GM12874 (cell line): ENCODE measurements around the gene BDKRB2.

ENCODE experiments used
- TF ChIP-seq, protein P1 (sequence below): IDR thresholded peaks from 2 replicates; pipeline ENCODE4 v1.5.1; 2011; ENCODE audit warnings: low read depth, mild to moderate bottlenecking, control low read depth, low read length, moderate library complexity; ENCODE audit not compliant: insufficient read depth

BDKRB2 gene

DNA sequence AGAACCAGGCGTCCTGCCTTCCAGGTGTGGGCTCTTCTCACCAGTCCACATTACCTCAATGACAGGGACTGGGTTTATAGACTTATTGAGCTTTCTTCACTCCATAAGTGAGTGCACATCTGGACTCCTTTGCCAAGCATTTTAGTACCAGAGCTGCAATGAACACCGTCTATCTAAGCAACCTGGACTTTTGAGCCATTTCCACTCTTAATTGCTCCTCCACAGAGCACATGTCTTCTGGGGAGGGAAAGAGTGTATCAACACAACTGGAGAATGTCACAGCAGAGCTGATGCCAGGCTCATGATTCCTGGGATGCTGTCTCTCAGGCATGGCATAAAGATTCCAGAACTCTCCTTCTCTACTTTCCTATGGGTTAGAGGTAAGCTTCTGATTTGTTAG, 43.0 kb upstream of the BDKRB2 start:
- TF ChIP-seq, protein P1, sequence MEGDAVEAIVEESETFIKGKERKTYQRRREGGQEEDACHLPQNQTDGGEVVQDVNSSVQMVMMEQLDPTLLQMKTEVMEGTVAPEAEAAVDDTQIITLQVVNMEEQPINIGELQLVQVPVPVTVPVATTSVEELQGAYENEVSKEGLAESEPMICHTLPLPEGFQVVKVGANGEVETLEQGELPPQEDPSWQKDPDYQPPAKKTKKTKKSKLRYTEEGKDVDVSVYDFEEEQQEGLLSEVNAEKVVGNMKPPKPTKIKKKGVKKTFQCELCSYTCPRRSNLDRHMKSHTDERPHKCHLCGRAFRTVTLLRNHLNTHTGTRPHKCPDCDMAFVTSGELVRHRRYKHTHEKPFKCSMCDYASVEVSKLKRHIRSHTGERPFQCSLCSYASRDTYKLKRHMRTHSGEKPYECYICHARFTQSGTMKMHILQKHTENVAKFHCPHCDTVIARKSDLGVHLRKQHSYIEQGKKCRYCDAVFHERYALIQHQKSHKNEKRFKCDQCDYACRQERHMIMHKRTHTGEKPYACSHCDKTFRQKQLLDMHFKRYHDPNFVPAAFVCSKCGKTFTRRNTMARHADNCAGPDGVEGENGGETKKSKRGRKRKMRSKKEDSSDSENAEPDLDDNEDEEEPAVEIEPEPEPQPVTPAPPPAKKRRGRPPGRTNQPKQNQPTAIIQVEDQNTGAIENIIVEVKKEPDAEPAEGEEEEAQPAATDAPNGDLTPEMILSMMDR: no peak

DNA sequence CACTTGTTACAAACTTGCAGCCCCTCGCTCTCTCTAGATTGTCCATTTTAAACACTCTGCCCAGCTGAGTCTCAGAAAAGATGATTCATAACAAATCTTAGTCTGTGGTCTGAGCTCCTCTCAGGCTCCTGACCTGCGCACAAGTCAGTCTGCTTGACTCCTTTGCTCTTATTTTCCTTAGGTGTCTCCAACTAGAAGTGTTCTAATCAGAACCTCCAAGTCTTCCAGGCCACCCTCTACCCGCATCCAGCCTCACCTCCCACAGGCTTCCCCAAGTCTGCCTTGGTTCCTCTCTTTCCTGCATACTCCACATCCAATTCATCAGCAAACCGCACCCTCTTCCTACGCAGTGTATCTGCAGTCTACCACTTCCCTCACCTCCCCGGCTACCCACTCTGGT, 42.4 kb upstream of the BDKRB2 start:
- TF ChIP-seq, protein P1: no peak

DNA sequence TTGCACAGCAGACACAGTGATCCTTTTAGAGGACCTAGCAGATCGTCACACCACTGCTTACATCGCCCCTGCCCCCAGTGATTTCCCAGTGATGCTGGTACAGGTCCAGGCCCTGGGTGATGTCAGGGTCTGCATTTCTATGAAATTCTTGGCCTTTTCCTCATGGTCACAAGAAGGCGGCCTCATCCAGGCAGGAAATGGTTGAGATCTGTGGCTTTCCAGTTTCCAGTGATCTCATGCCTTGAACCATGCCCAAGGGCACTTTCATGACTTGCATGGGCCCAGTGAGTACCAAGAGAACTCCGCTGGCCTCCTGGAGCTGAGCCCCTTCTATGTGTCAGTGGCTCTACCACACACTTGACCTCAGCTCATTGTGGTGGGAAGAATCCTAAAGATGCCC, 41.9 kb upstream of the BDKRB2 start:
- TF ChIP-seq, protein P1: no peak

DNA sequence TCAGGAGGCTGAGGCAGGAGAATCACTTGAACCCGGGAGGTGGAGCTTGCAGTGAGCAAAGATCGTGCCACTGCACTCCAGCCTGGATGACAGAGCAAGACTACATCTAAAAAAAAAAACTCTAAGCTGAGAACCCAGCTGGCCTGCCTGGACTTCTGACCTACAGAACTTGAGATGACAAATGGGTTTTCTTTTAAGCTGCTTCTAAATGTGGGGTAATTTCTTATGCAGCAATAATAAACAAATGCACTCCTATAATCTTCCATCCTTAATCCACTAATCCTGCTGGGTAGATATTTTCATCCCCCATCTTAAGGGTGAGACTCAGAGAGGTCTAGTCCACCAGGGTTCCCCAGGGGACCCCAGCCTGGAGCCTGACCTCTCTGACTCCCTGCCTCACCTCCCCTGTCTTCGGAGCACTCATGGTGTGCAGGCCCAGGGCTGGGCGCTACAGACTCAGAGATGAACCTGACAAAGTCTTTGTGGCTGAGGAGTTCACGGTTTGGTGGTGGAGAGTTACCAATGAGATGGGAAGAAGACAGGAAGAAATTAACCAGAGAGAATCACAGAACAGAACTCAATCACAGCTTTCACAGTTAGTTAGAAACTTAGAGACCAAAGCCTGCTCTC, 39.7 kb upstream of the BDKRB2 start:
- TF ChIP-seq, protein P1: no peak

DNA sequence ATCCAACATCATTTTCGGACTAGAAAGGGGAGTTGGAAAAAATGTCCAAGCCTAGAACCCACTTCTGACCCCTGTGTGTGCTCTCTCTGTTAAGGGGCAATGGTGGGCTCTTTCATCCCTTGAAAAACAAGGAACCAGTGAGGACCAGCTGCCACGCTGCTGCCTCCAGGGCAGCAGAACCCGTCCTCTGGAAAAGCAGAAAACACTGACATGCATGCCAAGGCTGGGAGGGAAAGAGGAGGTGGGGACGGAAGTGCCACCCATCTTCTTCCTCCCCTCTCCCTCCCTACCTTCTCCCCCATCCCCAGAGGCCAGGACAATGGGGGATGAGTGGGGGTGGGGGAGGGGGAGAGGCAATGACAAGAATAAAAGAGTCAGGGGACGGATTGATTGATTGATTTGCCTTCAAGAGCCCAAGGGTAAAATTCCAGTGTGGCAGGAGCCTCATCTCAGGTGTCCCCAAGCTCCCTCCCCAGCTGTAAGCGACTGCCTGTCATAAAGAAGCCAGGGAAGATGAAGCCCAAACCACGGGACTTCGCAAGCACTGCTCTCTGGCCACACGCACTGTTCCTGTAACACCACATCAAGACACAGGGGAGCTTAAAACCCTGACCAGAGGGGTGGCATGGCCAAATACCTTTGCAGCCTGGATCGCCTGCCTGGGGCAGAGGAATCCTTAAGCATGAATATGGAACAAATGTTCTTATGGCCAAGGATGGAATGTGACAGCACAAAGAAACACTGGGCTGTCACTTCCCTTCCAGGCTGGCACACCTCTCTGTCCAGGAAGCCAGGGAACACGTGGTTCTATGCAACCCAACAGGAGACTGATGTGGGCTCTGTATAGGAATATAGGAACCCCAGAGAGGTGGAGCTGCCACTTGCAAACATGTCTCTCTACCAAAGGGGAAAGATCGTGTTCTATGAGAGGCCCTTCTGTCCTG, 38.9 kb upstream of the BDKRB2 start:
- TF ChIP-seq, protein P1: no peak

DNA sequence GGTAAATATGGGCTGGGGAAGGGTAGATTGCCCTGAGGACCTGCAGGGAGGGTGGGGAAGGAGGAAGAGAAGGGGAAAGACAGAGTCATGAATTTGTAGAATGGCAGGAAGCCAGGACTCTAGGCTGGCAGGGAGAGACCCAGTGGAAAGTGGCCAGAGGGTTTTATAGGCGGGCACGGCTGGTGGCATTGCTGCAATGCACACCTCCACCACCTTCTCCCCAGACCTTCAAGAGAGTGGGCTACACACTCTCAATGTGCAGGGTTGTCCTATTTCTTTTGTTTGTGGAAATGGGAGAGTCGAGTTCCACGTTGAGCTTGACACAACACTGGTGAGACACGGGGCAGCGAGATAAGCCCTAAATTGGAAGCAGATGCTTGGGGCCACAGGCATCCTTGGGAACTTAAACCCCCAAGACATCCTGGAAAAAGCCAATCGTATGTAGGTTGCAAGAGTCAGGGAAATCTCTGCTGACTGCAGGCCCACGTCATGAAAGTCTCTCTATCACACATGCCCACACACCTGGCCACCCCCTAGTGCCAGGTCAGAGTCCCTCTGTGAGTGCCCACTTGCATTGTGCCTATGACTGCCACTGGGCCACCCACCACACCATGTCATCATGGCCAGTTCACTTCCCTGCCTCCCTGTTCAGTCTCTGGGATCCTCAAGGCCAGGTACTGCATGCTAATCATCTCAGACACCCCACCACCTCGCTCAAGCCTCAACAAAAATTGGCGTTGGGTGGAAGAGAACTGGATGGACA, 38.0 kb upstream of the BDKRB2 start:
- TF ChIP-seq, protein P1: no peak
